Osteoblast (primary cell): ENCODE results near the gene IPPK. TPM values are rescaled to one million over a fixed set of nuclear protein-coding genes. Genes with fewer than 3 reads are reported as not detected.

Source experiments
- DNase-seq: peaks from one replicate; pipeline ENCODE4 v3.0.0; 2011; ENCODE audit warnings: low spot score, mixed read lengths; ENCODE audit not compliant: insufficient read length; ENCODE audit errors: missing footprints
- H2AFZ ChIP-seq: 2 replicates; pipeline ENCODE4 v1.6.0; 2011; ENCODE audit warnings: mild to moderate bottlenecking, low read length
- H3K27ac ChIP-seq: 2 replicates; pipeline ENCODE4 v1.5.1; 2011; ENCODE audit warnings: mild to moderate bottlenecking, low read depth, low read length, moderate library complexity
- H3K27me3 ChIP-seq: 2 replicates; pipeline ENCODE4 v1.6.0; 2012; ENCODE audit warnings: mild to moderate bottlenecking, control low read depth, inconsistent platforms, low read length, moderate library complexity; ENCODE audit not compliant: insufficient read depth
- H3K36me3 ChIP-seq: 2 replicates; pipeline ENCODE4 v1.5.1; 2011; ENCODE audit warnings: mild to moderate bottlenecking, low read length, control low read depth, moderate library complexity; ENCODE audit not compliant: insufficient read depth
- H3K4me1 ChIP-seq: 2 replicates; pipeline ENCODE4 v1.5.1; 2011; ENCODE audit warnings: mild to moderate bottlenecking, low read length, control low read depth, moderate library complexity; ENCODE audit not compliant: insufficient read depth
- H3K4me2 ChIP-seq: 2 replicates; pipeline ENCODE4 v1.6.0; 2011; ENCODE audit warnings: mild to moderate bottlenecking, low read length; ENCODE audit not compliant: insufficient read depth
- H3K4me3 ChIP-seq: fragments of 200-600 bp; sonication (generic); 3 replicates; pipeline ENCODE4 v1.5.1; 2012; ENCODE audit warnings: mild to moderate bottlenecking, low read length, inconsistent platforms; ENCODE audit not compliant: insufficient read depth
- H3K79me2 ChIP-seq: 2 replicates; pipeline ENCODE4 v1.6.0; 2012; ENCODE audit warnings: mild to moderate bottlenecking, low read length, control low read depth, inconsistent platforms; ENCODE audit not compliant: insufficient read depth
- H3K9me3 ChIP-seq: 2 replicates; pipeline ENCODE4 v1.5.1; 2011; ENCODE audit warnings: low read depth, low read length, control low read depth
- H4K20me1 ChIP-seq: 2 replicates; pipeline ENCODE4 v1.6.0; 2012; ENCODE audit warnings: mild to moderate bottlenecking, low read length, control low read depth; ENCODE audit not compliant: insufficient read depth
- total RNA-seq: library from RNA; depleted of rRNA; stranded (reverse); fragments of >200 nt; gene quantifications from 2 replicates; pipeline ENCODE4 v1.2.3, GENCODE V29; 2012
- TF ChIP-seq, protein P1 (sequence below): IDR thresholded peaks from 2 replicates; pipeline ENCODE4 v1.5.1; 2011; ENCODE audit warnings: mild to moderate bottlenecking, low read depth, low read length, moderate library complexity; ENCODE audit errors: extremely low read depth

Gene IPPK
- total RNA-seq, 1 donor: 9.4 TPM

DNA sequence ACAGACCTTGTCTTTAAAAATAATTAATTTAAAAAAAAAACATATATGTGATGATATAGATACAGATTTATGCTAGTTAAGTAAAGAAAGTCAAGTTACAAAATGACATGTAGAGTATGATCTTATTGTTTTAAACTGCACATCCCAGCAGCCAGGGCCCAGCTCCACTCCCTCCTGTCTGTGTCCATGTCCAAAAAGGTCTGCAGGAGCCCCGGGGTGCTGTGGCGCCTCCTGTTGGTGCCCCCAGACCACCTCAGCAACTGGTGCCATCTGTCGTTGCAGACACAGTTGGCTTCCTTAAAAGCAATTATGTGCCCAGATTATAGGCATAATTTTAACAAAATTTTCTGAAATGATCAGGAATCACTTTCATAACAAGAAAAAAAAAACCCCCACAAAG lies 33.3 kb downstream of the IPPK start:
- no peaks in the 10 kb centered on the region for H3K79me2 ChIP-seq
- H3K4me3 ChIP-seq: no peak overlapping the region
- H3K36me3 ChIP-seq: peaks cover 78% of the 10 kb centered on the region
- no peak overlapping the region for H3K27ac ChIP-seq
- TF ChIP-seq, protein P1, sequence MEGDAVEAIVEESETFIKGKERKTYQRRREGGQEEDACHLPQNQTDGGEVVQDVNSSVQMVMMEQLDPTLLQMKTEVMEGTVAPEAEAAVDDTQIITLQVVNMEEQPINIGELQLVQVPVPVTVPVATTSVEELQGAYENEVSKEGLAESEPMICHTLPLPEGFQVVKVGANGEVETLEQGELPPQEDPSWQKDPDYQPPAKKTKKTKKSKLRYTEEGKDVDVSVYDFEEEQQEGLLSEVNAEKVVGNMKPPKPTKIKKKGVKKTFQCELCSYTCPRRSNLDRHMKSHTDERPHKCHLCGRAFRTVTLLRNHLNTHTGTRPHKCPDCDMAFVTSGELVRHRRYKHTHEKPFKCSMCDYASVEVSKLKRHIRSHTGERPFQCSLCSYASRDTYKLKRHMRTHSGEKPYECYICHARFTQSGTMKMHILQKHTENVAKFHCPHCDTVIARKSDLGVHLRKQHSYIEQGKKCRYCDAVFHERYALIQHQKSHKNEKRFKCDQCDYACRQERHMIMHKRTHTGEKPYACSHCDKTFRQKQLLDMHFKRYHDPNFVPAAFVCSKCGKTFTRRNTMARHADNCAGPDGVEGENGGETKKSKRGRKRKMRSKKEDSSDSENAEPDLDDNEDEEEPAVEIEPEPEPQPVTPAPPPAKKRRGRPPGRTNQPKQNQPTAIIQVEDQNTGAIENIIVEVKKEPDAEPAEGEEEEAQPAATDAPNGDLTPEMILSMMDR: no peak
- H3K9me3 ChIP-seq: no peaks in the 10 kb centered on the region
- peaks cover under 1% of the 10 kb centered on the region for H4K20me1 ChIP-seq
- no peak overlapping the region for H2AFZ ChIP-seq
- no peaks in the 10 kb centered on the region for H3K4me1 ChIP-seq
- H3K27me3 ChIP-seq: no peaks in the 10 kb centered on the region
- no peak overlapping the region for H3K4me2 ChIP-seq
- no peak for DNase-seq

DNA sequence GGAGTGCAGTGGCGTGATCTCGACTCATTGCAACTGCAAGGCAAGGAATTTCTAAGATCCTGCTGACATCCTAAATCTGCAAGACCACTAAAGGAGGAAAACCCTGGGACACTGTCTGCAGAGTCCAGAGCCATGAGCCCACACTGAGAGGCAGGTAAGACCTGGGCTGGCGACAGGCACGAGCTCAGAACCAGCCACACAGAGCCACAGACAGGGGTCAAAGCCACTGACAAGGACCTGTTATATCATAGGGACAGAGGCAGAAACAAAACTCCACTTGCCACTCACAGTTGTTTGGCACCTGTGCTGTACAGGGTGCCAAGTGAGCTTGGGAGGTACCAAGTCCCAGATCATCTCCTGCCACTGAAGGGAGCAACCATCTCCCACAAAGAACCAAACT lies 34.2 kb downstream of the IPPK start:
- Histone ChIP-seq H3K4me2 (no peak overlapping the region), H2AFZ (no peak overlapping the region), H3K27me3 (no peaks in the 10 kb centered on the region), H3K4me1 (no peaks in the 10 kb centered on the region), H3K9me3 (no peaks in the 10 kb centered on the region), H3K4me3 (no peak overlapping the region), H3K27ac (no peak overlapping the region), H4K20me1 (no peaks in the 10 kb centered on the region), H3K79me2 (no peaks in the 10 kb centered on the region), H3K36me3 (peaks cover 78% of the 10 kb centered on the region)
- no peak for DNase-seq
- TF ChIP-seq, protein P1: no peak

DNA sequence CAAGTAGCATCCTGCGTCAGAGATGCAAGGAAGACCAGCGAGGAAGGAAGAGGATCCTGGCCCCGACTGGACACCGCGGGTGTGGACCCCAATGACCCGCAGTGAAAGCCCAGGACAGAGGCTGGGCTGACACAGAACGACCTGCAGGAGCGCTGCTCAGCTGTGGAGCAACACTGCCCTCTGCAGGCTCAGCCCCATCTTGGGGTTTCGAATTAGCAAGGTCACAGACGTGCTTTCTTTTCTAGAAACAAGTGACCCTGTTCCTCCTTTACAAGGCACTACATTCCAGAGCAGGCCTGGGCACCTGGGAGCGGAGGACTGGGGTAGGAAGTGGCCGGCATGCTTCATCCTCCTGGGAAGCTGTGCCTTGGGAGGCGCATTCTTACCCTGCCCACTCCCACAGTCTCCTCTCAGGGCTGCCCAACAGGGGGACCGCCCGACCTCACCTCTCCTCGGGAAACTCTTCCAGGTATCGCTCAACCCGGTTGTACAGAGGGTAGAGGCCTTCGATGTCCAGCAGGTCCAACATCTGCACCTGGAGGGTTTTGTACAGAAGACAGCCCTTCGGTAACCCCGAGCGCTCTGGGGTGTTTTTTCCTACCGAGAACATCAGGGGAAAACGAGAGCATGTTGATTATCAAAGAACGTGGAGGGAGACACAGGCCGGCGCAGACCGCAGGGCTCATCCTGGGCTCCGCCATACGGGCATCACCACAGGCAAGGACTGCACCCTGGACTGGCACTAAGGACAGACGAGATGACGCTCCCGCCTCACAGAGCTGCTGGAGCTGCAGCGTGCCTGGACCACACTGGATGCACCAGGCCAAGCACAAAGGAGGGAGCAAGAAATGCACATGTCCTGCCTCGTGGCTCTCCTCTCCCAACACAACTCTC lies 35.0 kb downstream of the IPPK start:
- no peaks in the 10 kb centered on the region for H3K27me3 ChIP-seq
- peak; percentile 96 for DNase-seq
- TF ChIP-seq, protein P1: peak; percentile 96
- no peaks in the 10 kb centered on the region for H3K79me2 ChIP-seq
- H3K9me3 ChIP-seq: no peaks in the 10 kb centered on the region
- no peaks in the 10 kb centered on the region for H4K20me1 ChIP-seq
- no peak overlapping the region for H3K4me3 ChIP-seq
- H3K27ac ChIP-seq: no peak overlapping the region
- H3K4me1 ChIP-seq: no peaks in the 10 kb centered on the region
- H2AFZ ChIP-seq: no peak overlapping the region
- H3K36me3 ChIP-seq: peaks cover 85% of the 10 kb centered on the region
- peak overlapping the region; percentile 31 for H3K4me2 ChIP-seq

- no peaks in the 10 kb centered on the region for H4K20me1 ChIP-seq
- DNase-seq: no peak
- peaks cover 88% of the 10 kb centered on the region for H3K36me3 ChIP-seq
- H3K4me3 ChIP-seq: no peak overlapping the region
- no peaks in the 10 kb centered on the region for H3K4me1 ChIP-seq
- H3K27me3 ChIP-seq: no peaks in the 10 kb centered on the region
- TF ChIP-seq, protein P1: no peak
- no peak overlapping the region for H3K27ac ChIP-seq
- no peaks in the 10 kb centered on the region for H3K79me2 ChIP-seq
- no peak overlapping the region for H3K4me2 ChIP-seq
- H2AFZ ChIP-seq: no peak overlapping the region
- H3K9me3 ChIP-seq: no peaks in the 10 kb centered on the region
Measured at GRCh38 chr9:92633614-92634278, 36.2 kb downstream of the IPPK start.
